WTC11 (cell line): ENCODE measurements around the gene ZNF804A. TPM values are rescaled to one million over a fixed set of nuclear protein-coding genes. Genes with fewer than 3 reads are reported as not detected.

ENCODE experiments used
- ATAC-seq: fragments of 200-7000 bp; cut with Tn5 transposase; 2 replicates; pipeline ENCODE4 v1.10.0; 2021; ENCODE audit warnings: mild to moderate bottlenecking, moderate library complexity
- CTCF ChIA-PET: fragments of 300-600 bp; sonication (Branson Sonifier 250); formaldehyde crosslinking; loops from one replicate; lab custom pipeline; 2021; ENCODE audit warnings: antibody characterized with exemption; lab: Charles Lee
- POLR2A ChIA-PET: fragments of 350-600 bp; sonication (Branson Sonifier 250); formaldehyde crosslinking; loops from one replicate; lab custom pipeline; 2021; ENCODE audit warnings: antibody characterized with exemption; lab: Charles Lee
- DNase-seq: peaks from one replicate; pipeline ENCODE4 v3.0.0; 2021; ENCODE audit warnings: low spot score
- H3K27ac Mint-ChIP-seq: 2 replicates; pipeline ENCODE4 v1.8.0; 2021; ENCODE audit warnings: mixed read lengths
- H3K27me3 Mint-ChIP-seq: 2 replicates; pipeline ENCODE4 v1.8.0; 2021; ENCODE audit warnings: low read depth, mild to moderate bottlenecking, moderate library complexity, mixed read lengths
- H3K36me3 Mint-ChIP-seq: 2 replicates; pipeline ENCODE4 v1.8.0; 2021; ENCODE audit warnings: mixed read lengths
- H3K4me1 Mint-ChIP-seq: 2 replicates; pipeline ENCODE4 v1.8.0; 2022; ENCODE audit warnings: mixed read lengths
- H3K4me3 Mint-ChIP-seq: 2 replicates; pipeline ENCODE4 v1.8.0; 2021; ENCODE audit warnings: mild to moderate bottlenecking, moderate library complexity, mixed read lengths
- H3K9me3 Mint-ChIP-seq: 2 replicates; pipeline ENCODE4 v1.8.0; 2021; ENCODE audit warnings: mixed read lengths
- CREM ChIP-seq: sonication (generic); formaldehyde crosslinking; IDR thresholded peaks from 2 replicates; pipeline ENCODE4 v1.8.1; 2022; ENCODE audit warnings: mild to moderate bottlenecking, missing genetic modification reagents, moderate library complexity
- ELF4 ChIP-seq: sonication (generic); formaldehyde crosslinking; IDR thresholded peaks from 2 replicates; pipeline ENCODE4 v1.8.1; 2022; ENCODE audit warnings: low read depth, mild to moderate bottlenecking, moderate library complexity, missing genetic modification reagents
- ERG ChIP-seq: fragments of 250-450 bp; sonication (Bioruptor Pico); IDR thresholded peaks from 2 replicates; pipeline ENCODE4 v1.8.0; 2021; ENCODE audit warnings: mild to moderate bottlenecking
- ESRRA ChIP-seq: sonication (generic); formaldehyde crosslinking; IDR thresholded peaks from 2 replicates; pipeline ENCODE4 v1.8.1; 2022; ENCODE audit warnings: mild to moderate bottlenecking, missing genetic modification reagents, borderline replicate concordance
- FOXP1 ChIP-seq: sonication (generic); formaldehyde crosslinking; IDR thresholded peaks from 2 replicates; pipeline ENCODE4 v1.8.0; 2022; ENCODE audit warnings: missing genetic modification reagents, mild to moderate bottlenecking, moderate library complexity, borderline replicate concordance
- IRF2 ChIP-seq: sonication (generic); formaldehyde crosslinking; IDR thresholded peaks from 2 replicates; pipeline ENCODE4 v1.8.0; 2022; ENCODE audit warnings: low read depth, missing genetic modification reagents, borderline replicate concordance
- JUN ChIP-seq: sonication (generic); formaldehyde crosslinking; IDR thresholded peaks from 2 replicates; pipeline ENCODE4 v1.8.0; 2023; ENCODE audit warnings: mild to moderate bottlenecking, missing genetic modification reagents
- NFE2L1 ChIP-seq: sonication (generic); formaldehyde crosslinking; IDR thresholded peaks from 2 replicates; pipeline ENCODE4 v1.8.1; 2023; ENCODE audit warnings: missing genetic modification reagents
- NR2C2 ChIP-seq: sonication (generic); formaldehyde crosslinking; IDR thresholded peaks from 2 replicates; pipeline ENCODE4 v1.8.0; 2022; ENCODE audit warnings: mild to moderate bottlenecking, missing genetic modification reagents
- NR3C1 ChIP-seq: sonication (generic); formaldehyde crosslinking; conservative IDR thresholded peaks from 2 replicates; pipeline ENCODE4 v1.8.1; 2023; ENCODE audit warnings: low read depth, mild to moderate bottlenecking, missing genetic modification reagents
- TCF7 ChIP-seq: sonication (generic); formaldehyde crosslinking; IDR thresholded peaks from 2 replicates; pipeline ENCODE4 v1.8.0; 2022; ENCODE audit warnings: mild to moderate bottlenecking, low read depth, missing genetic modification reagents, moderate library complexity
- TP53 ChIP-seq: sonication (generic); formaldehyde crosslinking; IDR thresholded peaks from 2 replicates; pipeline ENCODE4 v1.8.1; 2023; ENCODE audit warnings: mild to moderate bottlenecking, missing genetic modification reagents
- ZBTB21 ChIP-seq: sonication (generic); formaldehyde crosslinking; IDR thresholded peaks from 2 replicates; pipeline ENCODE4 v1.8.1; 2023; ENCODE audit warnings: mild to moderate bottlenecking, missing genetic modification reagents, borderline replicate concordance
- ZNF423 ChIP-seq: fragments of 250-450 bp; sonication (Bioruptor Pico); IDR thresholded peaks from 2 replicates; pipeline ENCODE4 v2.1.2; 2022; ENCODE audit warnings: mild to moderate bottlenecking, moderate library complexity
- ZNF671 ChIP-seq: fragments of 250-450 bp; sonication (Bioruptor Pico); IDR thresholded peaks from 2 replicates; pipeline ENCODE4 v1.8.0; 2021; ENCODE audit warnings: mild to moderate bottlenecking
- ZSCAN18 ChIP-seq: fragments of 250-450 bp; sonication (Bioruptor Pico); IDR thresholded peaks from 2 replicates; pipeline ENCODE4 v2.1.2; 2022; ENCODE audit warnings: mild to moderate bottlenecking, moderate library complexity
- total RNA-seq: library from RNA; stranded (reverse); gene quantifications from 3 replicates; pipeline ENCODE4 v1.2.3, GENCODE V29; 2021
- TF ChIP-seq, protein P1 (sequence below): sonication (generic); formaldehyde crosslinking; IDR thresholded peaks from 2 replicates; pipeline ENCODE4 v1.8.0; 2022; ENCODE audit warnings: mild to moderate bottlenecking, missing genetic modification reagents
- TF ChIP-seq, protein P2 (sequence below): sonication (generic); formaldehyde crosslinking; IDR thresholded peaks from 2 replicates; pipeline ENCODE4 v1.8.1; 2022; ENCODE audit warnings: missing genetic modification reagents, borderline replicate concordance

Gene ZNF804A
- total RNA-seq, 1 experiment from 2014 or later, result not detected

DNA sequence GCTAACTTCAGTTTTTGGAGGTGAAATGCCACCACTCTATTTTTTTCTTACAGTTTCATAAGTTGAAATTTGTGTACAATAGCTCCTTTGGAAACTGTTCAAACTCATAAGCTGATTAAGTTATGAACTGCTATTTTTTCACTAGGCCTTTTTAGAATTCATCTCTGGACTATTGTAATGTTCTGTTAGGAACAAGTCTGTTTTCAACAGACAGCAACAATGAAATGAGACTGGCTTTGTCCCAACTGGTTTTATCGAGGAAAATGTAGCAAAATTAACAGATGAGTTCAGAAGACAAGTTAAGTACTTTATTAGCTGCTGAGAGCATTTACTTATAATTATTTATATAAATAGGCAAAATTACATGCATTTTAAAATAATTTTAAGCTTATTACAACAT lies 310.6 kb downstream of the ZNF804A start (continued):
- TF ChIP-seq, protein P1, sequence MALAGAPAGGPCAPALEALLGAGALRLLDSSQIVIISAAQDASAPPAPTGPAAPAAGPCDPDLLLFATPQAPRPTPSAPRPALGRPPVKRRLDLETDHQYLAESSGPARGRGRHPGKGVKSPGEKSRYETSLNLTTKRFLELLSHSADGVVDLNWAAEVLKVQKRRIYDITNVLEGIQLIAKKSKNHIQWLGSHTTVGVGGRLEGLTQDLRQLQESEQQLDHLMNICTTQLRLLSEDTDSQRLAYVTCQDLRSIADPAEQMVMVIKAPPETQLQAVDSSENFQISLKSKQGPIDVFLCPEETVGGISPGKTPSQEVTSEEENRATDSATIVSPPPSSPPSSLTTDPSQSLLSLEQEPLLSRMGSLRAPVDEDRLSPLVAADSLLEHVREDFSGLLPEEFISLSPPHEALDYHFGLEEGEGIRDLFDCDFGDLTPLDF (CRISPR knock-in tag), result no peak
- TF ChIP-seq, protein P2, sequence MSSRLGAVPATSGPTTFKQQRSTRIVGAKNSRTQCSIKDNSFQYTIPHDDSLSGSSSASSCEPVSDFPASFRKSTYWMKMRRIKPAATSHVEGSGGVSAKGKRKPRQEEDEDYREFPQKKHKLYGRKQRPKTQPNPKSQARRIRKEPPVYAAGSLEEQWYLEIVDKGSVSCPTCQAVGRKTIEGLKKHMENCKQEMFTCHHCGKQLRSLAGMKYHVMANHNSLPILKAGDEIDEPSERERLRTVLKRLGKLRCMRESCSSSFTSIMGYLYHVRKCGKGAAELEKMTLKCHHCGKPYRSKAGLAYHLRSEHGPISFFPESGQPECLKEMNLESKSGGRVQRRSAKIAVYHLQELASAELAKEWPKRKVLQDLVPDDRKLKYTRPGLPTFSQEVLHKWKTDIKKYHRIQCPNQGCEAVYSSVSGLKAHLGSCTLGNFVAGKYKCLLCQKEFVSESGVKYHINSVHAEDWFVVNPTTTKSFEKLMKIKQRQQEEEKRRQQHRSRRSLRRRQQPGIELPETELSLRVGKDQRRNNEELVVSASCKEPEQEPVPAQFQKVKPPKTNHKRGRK (CRISPR knock-in tag), result no peak

GRCh38 chr2:184920451-184920965 lies 322.2 kb downstream of the ZNF804A start:
- Mint-ChIP-seq H3K9me3 (peaks cover 7% of the 10 kb centered on the region), H3K27me3 (no peaks in the 10 kb centered on the region), H3K4me3 (no peak overlapping the region)
- TF ChIP-seq CREM (CRISPR knock-in tag) (no peak), NR2C2 (CRISPR knock-in tag) (no peak), ZBTB21 (CRISPR knock-in tag) (no peak), ELF4 (no peak)
- TF ChIP-seq, all 79 proteins: peak for 0
- Mint-ChIP-seq H3K27ac (no peak overlapping the region), H3K36me3 (no peaks in the 10 kb centered on the region), H3K4me1 (no peaks in the 10 kb centered on the region)
- ChIA-PET CTCF (no interaction called here), POLR2A (no interaction called here)
- no peak for ATAC-seq
- no peak for DNase-seq

GRCh38 chr2:184921676-184922075 lies 323.3 kb downstream of the ZNF804A start:
- POLR2A ChIA-PET, result no interaction called here
- H3K4me3 Mint-ChIP-seq, result no peak overlapping the region
- no peaks in the 10 kb centered on the region for H3K27me3 Mint-ChIP-seq
- peaks cover 9% of the 10 kb centered on the region for H3K9me3 Mint-ChIP-seq
- no peaks in the 10 kb centered on the region for H3K36me3 Mint-ChIP-seq
- DNase-seq (no peak), ATAC-seq (no peak)
- TF ChIP-seq ERG (CRISPR knock-in tag) (no peak), ZNF671 (no peak), TCF7 (CRISPR knock-in tag) (no peak), ZSCAN18 (no peak), ZNF423 (CRISPR knock-in tag) (no peak), TP53 (CRISPR knock-in tag) (no peak), NFE2L1 (no peak), FOXP1 (CRISPR knock-in tag) (no peak), ESRRA (CRISPR knock-in tag) (no peak), JUN (CRISPR knock-in tag) (no peak), NR3C1 (no peak), IRF2 (CRISPR knock-in tag) (no peak)
- no peaks in the 10 kb centered on the region for H3K4me1 Mint-ChIP-seq
- CTCF ChIA-PET, result no interaction called here
- H3K27ac Mint-ChIP-seq, result no peak overlapping the region
